ENCODE results near the gene FANCI. TPM values are rescaled to one million over a fixed set of nuclear protein-coding genes. Genes with fewer than 3 reads are reported as not detected.

The FANCI gene
- total and polyA plus RNA-seq, 2 of the 4 experiments (the other 2 are of a cell fraction), result 13.2 to 34.2 TPM

GRCh38 chr15:89218531-89218930 is 25.2 kb upstream of the FANCI start:
- Histone ChIP-seq H3K4me1 (ENCODE audit: control insufficient read depth, insufficient read depth, low read length) (no peaks in the 10 kb centered on the region), H4K5ac (ENCODE audit: low read depth, low read length) (no peak overlapping the region), H3K9ac (ENCODE audit: low read depth, low read length) (no peak overlapping the region), H4K20me1 (ENCODE audit: insufficient read depth, low read length) (no peaks in the 10 kb centered on the region), H3K27ac (ENCODE audit: insufficient read depth, low read length) (no peak overlapping the region), H3K9me3 (ENCODE audit: control insufficient read depth, insufficient read depth, low read length) (no peaks in the 10 kb centered on the region), H3K36me3 (ENCODE audit: control insufficient read depth, insufficient read depth, low read length) (no peaks in the 10 kb centered on the region), H4K91ac (ENCODE audit: insufficient read depth, low read depth, low read length) (no peak overlapping the region), H2BK15ac (ENCODE audit: low read depth, low read length) (no peak overlapping the region), H2AK5ac (ENCODE audit: low read depth, low read length) (no peak overlapping the region), H3K23ac (ENCODE audit: low read depth, low read length) (no peak overlapping the region), H3K4me3 (ENCODE audit: insufficient read depth, low read depth, low read length) (no peak overlapping the region), H3K9me1 (ENCODE audit: insufficient read depth, low read length) (no peaks in the 10 kb centered on the region), H2BK120ac (ENCODE audit: low read depth, low read length) (no peak overlapping the region), H3K79me1 (ENCODE audit: low read depth in 1 of 2, low read length in 2 of 2) (no peaks in the 10 kb centered on the region), H2BK5ac (ENCODE audit: low read depth, low read length, poor library complexity, severe bottlenecking) (no peak overlapping the region), H3K4ac (ENCODE audit: low read depth, low read length) (no peak overlapping the region), H4K8ac (ENCODE audit: low read depth in 2 of 2, low read length in 2 of 2) (no peak overlapping the region), H3K27me3 (ENCODE audit: control insufficient read depth, insufficient read depth, low read length) (peaks cover 32% of the 10 kb centered on the region), H3K18ac (ENCODE audit: low read depth, low read length) (no peak overlapping the region), H2BK20ac (ENCODE audit: low read depth, low read length) (no peak overlapping the region), H3K56ac (ENCODE audit: extremely low read depth, insufficient read depth, low read length) (no peak overlapping the region), H2AFZ (replicated peaks; ENCODE audit: low read length, poor library complexity) (no peak overlapping the region), H3K4me2 (ENCODE audit: low read depth, low read length) (no peak overlapping the region), H2AK9ac (replicated peaks; ENCODE audit: low read depth, low read length, poor library complexity) (no peak overlapping the region), H3K14ac (replicated peaks; ENCODE audit: low read depth, low read length) (no peak overlapping the region)
- ATAC-seq (ENCODE audit: low read depth) (no peak), DNase-seq (no peak)
- intact Hi-C loops (cut with micrococcal nuclease) (no loop called here), dilution Hi-C loops (cut with HindIII; ENCODE audit: low sequenced_read_pairs, unreplicated experiment) (no loop called here), in situ Hi-C loops (cut with MboI; ENCODE audit: low sequenced_read_pairs) (no loop called here)
- CTCF ChIA-PET, result interaction anchor here (1.7 kb wide), 1 partner anchor 11 kb away, joined by 5 read pairs; no protein-coding TSS in a partner anchor
- no TSS peak for BruUV-seq (replicated peaks)
- POLR2A ChIA-PET (ENCODE audit: unreplicated experiment), result no interaction called here
- TF ChIP-seq BHLHE40 (IDR thresholded peaks at IDR 0.05; ENCODE audit: low read depth, low read length) (no peak), SMC3 (IDR thresholded peaks at IDR 0.05; ENCODE audit: low read depth, low read length) (no peak), RFX5 (IDR thresholded peaks at IDR 0.05; ENCODE audit: low read depth, low read length) (no peak), POLR2A (IDR thresholded peaks at IDR 0.05; ENCODE audit: low read depth, low read length) (no peak), RCOR1 (IDR thresholded peaks at IDR 0.05; ENCODE audit: insufficient replicate concordance, low read length) (no peak), CHD1 (IDR thresholded peaks at IDR 0.05; ENCODE audit: low read depth, low read length) (no peak), FOS (IDR thresholded peaks at IDR 0.05; ENCODE audit: low read depth, low read length) (no peak), CEBPB (IDR thresholded peaks at IDR 0.05; ENCODE audit: low read depth, low read length) (no peak)
- TF ChIP-seq, protein P1, sequence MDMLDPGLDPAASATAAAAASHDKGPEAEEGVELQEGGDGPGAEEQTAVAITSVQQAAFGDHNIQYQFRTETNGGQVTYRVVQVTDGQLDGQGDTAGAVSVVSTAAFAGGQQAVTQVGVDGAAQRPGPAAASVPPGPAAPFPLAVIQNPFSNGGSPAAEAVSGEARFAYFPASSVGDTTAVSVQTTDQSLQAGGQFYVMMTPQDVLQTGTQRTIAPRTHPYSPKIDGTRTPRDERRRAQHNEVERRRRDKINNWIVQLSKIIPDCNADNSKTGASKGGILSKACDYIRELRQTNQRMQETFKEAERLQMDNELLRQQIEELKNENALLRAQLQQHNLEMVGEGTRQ (IDR thresholded peaks at IDR 0.05; ENCODE audit: low read depth, low read length), result no peak
- WGBS, 2 experiments (ENCODE audit: extremely low coverage in 2 of 2, insufficient read length in 1 of 2), result 89% methylated on average over 3 of the region's 8 CpGs; no CpG with 5 or more reads in 1 of the 2 experiments
